22Rv1 (cell line): ENCODE results near the gene KBTBD7.

Experiments
- H3K27ac ChIP-seq: fragments of 450-650 bp; 2 replicates; pipeline ENCODE4 v1.5.1; 2017
- CTCF ChIP-seq: fragments of 450-650 bp; IDR thresholded peaks from 2 replicates; pipeline ENCODE4 v1.5.1; 2017; ENCODE audit warnings: mild to moderate bottlenecking
- ZFX ChIP-seq: fragments of 450-650 bp; IDR thresholded peaks from 2 replicates; pipeline ENCODE4 v1.6.1; 2017; ENCODE audit warnings: antibody characterized with exemption, borderline replicate concordance

KBTBD7 gene

GRCh38 chr13:41150058-41150457 lies 44.3 kb downstream of the KBTBD7 start:
- TF ChIP-seq ZFX (no peak), CTCF (no peak)
- no peak overlapping the region for H3K27ac ChIP-seq

- TF ChIP-seq CTCF = no peak
- no peak for TF ChIP-seq ZFX
- H3K27ac ChIP-seq = no peak overlapping the region
Observed at GRCh38 chr13:41148419-41149283, 45.7 kb downstream of the KBTBD7 start.

GRCh38 chr13:41145136-41145908 lies 49.0 kb downstream of the KBTBD7 start:
- H3K27ac ChIP-seq = no peak overlapping the region
- no peak for TF ChIP-seq ZFX
- TF ChIP-seq CTCF = no peak

- no peak overlapping the region for H3K27ac ChIP-seq
- TF ChIP-seq CTCF (no peak), ZFX (no peak)
Observed at GRCh38 chr13:41144576-41144975, 49.8 kb downstream of the KBTBD7 start.
